K562 (cell line): ENCODE results near the gene NUTF2. TPM values are rescaled to one million over a fixed set of nuclear protein-coding genes. Genes with fewer than 3 reads are reported as not detected.

ENCODE experiments used
- EP400 ChIP-seq: fragments of 450-650 bp; IDR thresholded peaks from 2 replicates; pipeline ENCODE4 v1.6.1; 2017; ENCODE audit warnings: antibody characterized with exemption, mild to moderate bottlenecking, moderate library complexity
- ETV1 ChIP-seq: fragments of 450-650 bp; conservative IDR thresholded peaks from 2 replicates; pipeline ENCODE4 v1.6.1; 2016; ENCODE audit warnings: missing genetic modification characterization, control low read depth, low read depth, missing compliant biosample characterization
- HCFC1 ChIP-seq: IDR thresholded peaks from 2 replicates; pipeline ENCODE4 v1.6.1; 2012; ENCODE audit warnings: low read depth, low read length, improper control_type of control experiment
- HNRNPLL ChIP-seq: fragments of 200-400 bp; formaldehyde crosslinking; IDR thresholded peaks from 2 replicates; pipeline ENCODE4 v1.6.1; 2017; ENCODE audit warnings: low read length, low read depth, mild to moderate bottlenecking; ENCODE audit not compliant: poor library complexity, severe bottlenecking
- JUNB ChIP-seq: fragments of 450-650 bp; formaldehyde crosslinking; conservative IDR thresholded peaks from 2 replicates; pipeline ENCODE4 v1.4.0; 2020; ENCODE audit warnings: mild to moderate bottlenecking
- MEIS2 ChIP-seq: fragments of 450-650 bp; IDR thresholded peaks from 2 replicates; pipeline ENCODE4 v1.6.1; 2014; ENCODE audit warnings: mild to moderate bottlenecking; ENCODE audit not compliant: partially characterized antibody
- NEUROD1 ChIP-seq: fragments of 150-350 bp; IDR thresholded peaks from 2 replicates; pipeline ENCODE4 v1.6.1; 2014; ENCODE audit warnings: borderline replicate concordance, low read length, low read depth; ENCODE audit not compliant: partially characterized antibody
- NFATC3 ChIP-seq: fragments of 450-650 bp; IDR thresholded peaks from 2 replicates; pipeline ENCODE4 v1.6.1; 2017; ENCODE audit warnings: mild to moderate bottlenecking
- OTX1 ChIP-seq: fragments of 450-650 bp; formaldehyde crosslinking; IDR thresholded peaks from 2 replicates; pipeline ENCODE4 v1.4.0; 2022; ENCODE audit warnings: mild to moderate bottlenecking
- RB1 ChIP-seq: fragments of 450-650 bp; IDR thresholded peaks from 2 replicates; pipeline ENCODE4 v1.6.1; 2017; ENCODE audit warnings: low read depth, mild to moderate bottlenecking
- SIN3A ChIP-seq, 2 experiments: fragments of 150-350 bp in 1 of 2; IDR thresholded peaks; 2 replicates each; pipeline ENCODE4 v1.6.1; 2011 to 2016; ENCODE audit warnings: borderline replicate concordance in 2 of 2, low read depth in 2 of 2, low read length in 2 of 2, mild to moderate bottlenecking in 2 of 2, moderate library complexity in 2 of 2; ENCODE audit not compliant: control insufficient read depth in 1 of 2
- SIN3B ChIP-seq: fragments of 450-650 bp; IDR thresholded peaks from 2 replicates; pipeline ENCODE4 v1.6.1; 2017; ENCODE audit warnings: low read depth, mild to moderate bottlenecking, moderate library complexity
- ZBTB7A ChIP-seq: IDR thresholded peaks from 2 replicates; pipeline ENCODE4 v1.6.1; 2011; ENCODE audit warnings: low read depth, mild to moderate bottlenecking, low read length, moderate library complexity, borderline replicate concordance; ENCODE audit not compliant: control insufficient read depth
- ZFP30 ChIP-seq: fragments of 250-450 bp; sonication (Bioruptor Pico); IDR thresholded peaks from 2 replicates; pipeline ENCODE4 v1.8.0; 2022; ENCODE audit warnings: moderate library complexity, mild to moderate bottlenecking, inconsistent platforms, borderline replicate concordance
- polyA plus RNA-seq, 8 experiments: library from polyadenylated mRNA; depleted of rRNA in 4 of 8; stranded (reverse) in 5 of 8; unstranded in 3 of 8; fragments of >200 nt; fragmentation: Nextera tagmentation in 2 of 8; fragmentation: Illumina TruSeq in 1 of 8; extraction: Ambion mirVana in 2 of 8; extraction: Trizol in 1 of 8; gene quantifications; 2 replicates each; pipeline versions ENCODE4 v1.2.1 to v1.2.3, GENCODE V29; 2011 to 2014; ENCODE audit warnings: inconsistent platforms in 1 of 8, missing spikeins in 1 of 8
- total RNA-seq, 7 experiments: library from RNA; depleted of rRNA in 6 of 7; stranded (reverse); fragments of >200 nt in 6 of 7; fragmentation: Illumina TruSeq in 2 of 7; extraction: Trizol in 2 of 7; gene quantifications; 2 replicates each; pipeline versions ENCODE4 v1.2.1 to v1.2.3, GENCODE V29; 2011 to 2021; ENCODE audit warnings: low replicate concordance in 1 of 7
- TF ChIP-seq, protein P1 (sequence below), 2 experiments: fragments of 450-650 bp in 1 of 2; sonication (generic) in 1 of 2; formaldehyde crosslinking in 1 of 2; IDR thresholded peaks in 1 of 2; conservative IDR thresholded peaks in 1 of 2; 2 replicates each; pipeline versions ENCODE4 v1.6.1 to v1.8.1; 2016 to 2023; ENCODE audit warnings: mild to moderate bottlenecking in 2 of 2, moderate library complexity in 2 of 2, inconsistent platforms in 1 of 2, missing genetic modification reagents in 1 of 2
- TF ChIP-seq, protein P2 (sequence below): fragments of 450-650 bp; IDR thresholded peaks from 2 replicates; pipeline ENCODE4 v1.6.1; 2016; ENCODE audit warnings: missing biosample characterization, missing genetic modification characterization
- TF ChIP-seq, protein P3 (sequence below): fragments of 450-650 bp; IDR thresholded peaks from 2 replicates; pipeline ENCODE4 v1.6.1; 2016; ENCODE audit warnings: antibody characterized with exemption
- TF ChIP-seq, protein P4 (sequence below): fragments of 450-650 bp; IDR thresholded peaks from 2 replicates; pipeline ENCODE4 v1.7.0; 2016; ENCODE audit warnings: borderline replicate concordance
- TF ChIP-seq, protein P5 (sequence below): sonication (generic); formaldehyde crosslinking; IDR thresholded peaks from 2 replicates; pipeline ENCODE4 v1.9.0; 2022; ENCODE audit warnings: mild to moderate bottlenecking, missing genetic modification reagents

The NUTF2 gene
- total and polyA plus RNA-seq, 9 of the 15 experiments (the other 6 are each of a cell fraction or from before 2014, with no cell fraction given) = 106 to 248 (median 147) TPM

DNA sequence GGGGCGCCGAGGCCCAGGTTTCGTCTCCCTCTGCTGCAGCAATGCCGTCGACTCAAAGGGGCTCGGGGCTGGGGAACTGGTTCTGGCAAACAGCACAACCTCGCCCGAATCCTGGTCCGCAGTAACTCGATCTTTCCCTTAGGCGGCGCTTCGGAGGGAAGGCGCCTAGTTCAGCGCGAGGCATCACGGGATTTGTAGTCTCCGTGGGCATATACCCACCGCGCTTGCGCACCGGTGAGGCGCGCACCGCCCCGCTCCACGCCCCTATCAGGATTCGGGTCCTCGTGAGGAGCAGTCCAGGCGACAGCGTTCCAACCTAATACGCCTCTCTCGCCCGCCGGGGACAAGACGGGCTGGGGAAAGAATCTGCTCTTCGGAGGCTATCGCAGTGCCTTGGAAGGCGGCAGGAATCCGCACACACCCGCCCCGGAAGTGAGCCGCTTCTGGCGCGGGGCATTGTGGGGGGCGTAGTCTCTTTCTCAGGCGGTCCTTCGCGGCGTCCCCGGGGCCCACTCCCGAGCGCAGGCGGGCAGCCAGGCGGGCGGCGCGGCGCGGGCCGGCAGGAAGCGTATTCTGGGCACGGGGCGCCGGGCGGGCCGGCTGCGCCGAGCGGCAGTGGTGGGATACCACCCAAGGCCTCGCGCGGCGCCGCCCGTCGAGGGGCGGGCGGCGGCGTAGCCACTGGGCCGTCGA, 4.8 kb upstream of the NUTF2 start, which contains the start of gene THAP11 (continued):
- TF ChIP-seq ETV1 = peak; percentile 73
- TF ChIP-seq OTX1 (CRISPR knock-in tag) = no peak
- TF ChIP-seq NFATC3 = no peak
- no peak for TF ChIP-seq ZFP30 (CRISPR knock-in tag)
- TF ChIP-seq, protein P1, sequence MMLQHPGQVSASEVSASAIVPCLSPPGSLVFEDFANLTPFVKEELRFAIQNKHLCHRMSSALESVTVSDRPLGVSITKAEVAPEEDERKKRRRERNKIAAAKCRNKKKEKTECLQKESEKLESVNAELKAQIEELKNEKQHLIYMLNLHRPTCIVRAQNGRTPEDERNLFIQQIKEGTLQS (IDR thresholded peaks at IDR 0.05) = no peak
- TF ChIP-seq, protein P1 (CRISPR knock-in tag; conservative IDR thresholded peaks at IDR 0.05) = peak; percentile 86; the same call in 1 of the 2 replicates
- peak; percentile 85 for TF ChIP-seq MEIS2
- no peak for TF ChIP-seq HNRNPLL
- TF ChIP-seq ZBTB7A = peak; percentile 73; the same call in 1 of the 2 replicates
- peak; percentile 94 for TF ChIP-seq HCFC1
- TF ChIP-seq, protein P2, sequence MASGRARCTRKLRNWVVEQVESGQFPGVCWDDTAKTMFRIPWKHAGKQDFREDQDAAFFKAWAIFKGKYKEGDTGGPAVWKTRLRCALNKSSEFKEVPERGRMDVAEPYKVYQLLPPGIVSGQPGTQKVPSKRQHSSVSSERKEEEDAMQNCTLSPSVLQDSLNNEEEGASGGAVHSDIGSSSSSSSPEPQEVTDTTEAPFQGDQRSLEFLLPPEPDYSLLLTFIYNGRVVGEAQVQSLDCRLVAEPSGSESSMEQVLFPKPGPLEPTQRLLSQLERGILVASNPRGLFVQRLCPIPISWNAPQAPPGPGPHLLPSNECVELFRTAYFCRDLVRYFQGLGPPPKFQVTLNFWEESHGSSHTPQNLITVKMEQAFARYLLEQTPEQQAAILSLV (tag) = no peak
- TF ChIP-seq, protein P3, sequence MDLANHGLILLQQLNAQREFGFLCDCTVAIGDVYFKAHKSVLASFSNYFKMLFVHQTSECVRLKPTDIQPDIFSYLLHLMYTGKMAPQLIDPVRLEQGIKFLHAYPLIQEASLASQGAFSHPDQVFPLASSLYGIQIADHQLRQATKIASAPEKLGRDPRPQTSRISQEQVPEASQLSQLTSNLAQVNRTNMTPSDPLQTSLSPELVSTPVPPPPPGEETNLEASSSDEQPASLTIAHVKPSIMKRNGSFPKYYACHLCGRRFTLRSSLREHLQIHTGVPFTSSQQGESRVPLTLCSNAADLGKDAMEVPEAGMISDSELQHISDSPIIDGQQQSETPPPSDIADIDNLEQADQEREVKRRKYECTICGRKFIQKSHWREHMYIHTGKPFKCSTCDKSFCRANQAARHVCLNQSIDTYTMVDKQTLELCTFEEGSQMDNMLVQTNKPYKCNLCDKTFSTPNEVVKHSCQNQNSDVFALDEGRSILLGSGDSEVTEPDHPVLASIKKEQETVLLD = peak; percentile 95
- TF ChIP-seq, protein P4, sequence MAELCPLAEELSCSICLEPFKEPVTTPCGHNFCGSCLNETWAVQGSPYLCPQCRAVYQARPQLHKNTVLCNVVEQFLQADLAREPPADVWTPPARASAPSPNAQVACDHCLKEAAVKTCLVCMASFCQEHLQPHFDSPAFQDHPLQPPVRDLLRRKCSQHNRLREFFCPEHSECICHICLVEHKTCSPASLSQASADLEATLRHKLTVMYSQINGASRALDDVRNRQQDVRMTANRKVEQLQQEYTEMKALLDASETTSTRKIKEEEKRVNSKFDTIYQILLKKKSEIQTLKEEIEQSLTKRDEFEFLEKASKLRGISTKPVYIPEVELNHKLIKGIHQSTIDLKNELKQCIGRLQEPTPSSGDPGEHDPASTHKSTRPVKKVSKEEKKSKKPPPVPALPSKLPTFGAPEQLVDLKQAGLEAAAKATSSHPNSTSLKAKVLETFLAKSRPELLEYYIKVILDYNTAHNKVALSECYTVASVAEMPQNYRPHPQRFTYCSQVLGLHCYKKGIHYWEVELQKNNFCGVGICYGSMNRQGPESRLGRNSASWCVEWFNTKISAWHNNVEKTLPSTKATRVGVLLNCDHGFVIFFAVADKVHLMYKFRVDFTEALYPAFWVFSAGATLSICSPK = no peak
- TF ChIP-seq NEUROD1 = peak; percentile 60
- peak; percentile 71 for TF ChIP-seq SIN3B
- TF ChIP-seq RB1 = peak; percentile 71
- TF ChIP-seq JUNB (CRISPR knock-in tag) = no peak
- peak; percentile 46; the same call in 1 of the 2 replicates for TF ChIP-seq EP400
- TF ChIP-seq, protein P5, sequence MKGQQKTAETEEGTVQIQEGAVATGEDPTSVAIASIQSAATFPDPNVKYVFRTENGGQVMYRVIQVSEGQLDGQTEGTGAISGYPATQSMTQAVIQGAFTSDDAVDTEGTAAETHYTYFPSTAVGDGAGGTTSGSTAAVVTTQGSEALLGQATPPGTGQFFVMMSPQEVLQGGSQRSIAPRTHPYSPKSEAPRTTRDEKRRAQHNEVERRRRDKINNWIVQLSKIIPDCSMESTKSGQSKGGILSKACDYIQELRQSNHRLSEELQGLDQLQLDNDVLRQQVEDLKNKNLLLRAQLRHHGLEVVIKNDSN (CRISPR knock-in tag) = peak; percentile 71
- peak; percentile 22 to 71; a peak in 1 of 4 replicates for TF ChIP-seq SIN3A (IDR thresholded peaks at IDR 0.05; ENCODE audit: borderline replicate concordance in 2 of 2, control insufficient read depth in 1 of 2, low read depth in 2 of 2, low read length in 2 of 2)
